Anterior cingulate cortex (tissue), 58 donors: Measurements from ENCODE around the gene KDM4B.
A peak's percentile ranks its signal among the peaks of the same experiment; 100 is the strongest.

Experiments
- DNase-seq, 58 donors: peaks; one replicate each; lab custom pipeline; 2025; lab: John Stamatoyannopoulos, UW

KDM4B gene

GRCh38 chr19:5097331-5097930, 128.5 kb downstream of the KDM4B start:
- DNase-seq: no peak

GRCh38 chr19:5097959-5098623, 129.2 kb downstream of the KDM4B start:
- no peak for DNase-seq

GRCh38 chr19:5098646-5099045, 129.7 kb downstream of the KDM4B start:
- DNase-seq: no peak

- DNase-seq: no peak
Observed at GRCh38 chr19:5099701-5100221, 130.8 kb downstream of the KDM4B start.

GRCh38 chr19:5101871-5102270, 133.0 kb downstream of the KDM4B start:
- DNase-seq: no peak

GRCh38 chr19:5102520-5102919, 133.6 kb downstream of the KDM4B start:
- no peak for DNase-seq

- peak in 45 of 58 donors; percentile 4 to 69 (median 39) for DNase-seq
Observed at GRCh38 chr19:5103061-5103701, 134.3 kb downstream of the KDM4B start.

GRCh38 chr19:5103812-5104410, 135.0 kb downstream of the KDM4B start:
- peak in 3 of 58 donors; percentile 17 to 26 (median 22) for DNase-seq

GRCh38 chr19:5104871-5105351, 136.0 kb downstream of the KDM4B start:
- no peak for DNase-seq

GRCh38 chr19:5106191-5106726, 137.3 kb downstream of the KDM4B start:
- no peak for DNase-seq

GRCh38 chr19:5106971-5107370, 138.1 kb downstream of the KDM4B start:
- DNase-seq: no peak

- peak in 2 of 58 donors; percentile 10 to 14 for DNase-seq
Observed at GRCh38 chr19:5107432-5108122, 138.7 kb downstream of the KDM4B start.

GRCh38 chr19:5108123-5108596, 139.2 kb downstream of the KDM4B start:
- no peak for DNase-seq

GRCh38 chr19:5108866-5109265, 140.0 kb downstream of the KDM4B start:
- DNase-seq: no peak

GRCh38 chr19:5109560-5109959, 140.6 kb downstream of the KDM4B start:
- no peak for DNase-seq

GRCh38 chr19:5110546-5110945, 141.6 kb downstream of the KDM4B start:
- no peak for DNase-seq

GRCh38 chr19:5111051-5111450, 142.1 kb downstream of the KDM4B start:
- no peak for DNase-seq

GRCh38 chr19:5112175-5112574, 143.3 kb downstream of the KDM4B start:
- DNase-seq: no peak

GRCh38 chr19:5112681-5113575, 144.0 kb downstream of the KDM4B start:
- DNase-seq: peak in 7 of 58 donors; percentile 13 to 49 (median 28)
